HepG2 (cell line): ENCODE data around the gene HEXIM1. TPM values are rescaled to one million over a fixed set of nuclear protein-coding genes. Genes with fewer than 3 reads are reported as not detected.

Experiments used
- PATZ1 ChIP-seq: sonication (generic); formaldehyde crosslinking; IDR thresholded peaks from 2 replicates; pipeline ENCODE4 v1.4.0; 2020; ENCODE audit warnings: missing genetic modification reagents
- SOX13 ChIP-seq, 3 experiments: fragments of 450-650 bp in 1 of 3; sonication (generic) in 1 of 3; formaldehyde crosslinking in 1 of 3; IDR thresholded peaks in 2 of 3; conservative IDR thresholded peaks in 1 of 3; 2 replicates each; pipeline versions ENCODE4 v1.5.0 to v1.6.1; 2016 to 2020; ENCODE audit warnings: antibody characterized with exemption in 1 of 3, mild to moderate bottlenecking in 1 of 3, missing compliant biosample characterization in 1 of 3, missing genetic modification reagents in 1 of 3, moderate library complexity in 1 of 3
- SP5 ChIP-seq: IDR thresholded peaks from 2 replicates; pipeline ENCODE4 v1.6.1; 2016; ENCODE audit warnings: low read depth, borderline replicate concordance
- ZNF143 ChIP-seq: sonication (generic); formaldehyde crosslinking; IDR thresholded peaks from 2 replicates; pipeline ENCODE4 v1.4.0; 2020; ENCODE audit warnings: missing genetic modification reagents
- ZNF614 ChIP-seq: IDR thresholded peaks from 2 replicates; pipeline ENCODE4 v1.6.1; 2018; ENCODE audit warnings: missing biosample characterization, missing genetic modification reagents, inconsistent platforms, borderline replicate concordance
- ZNF883 ChIP-seq: sonication (generic); formaldehyde crosslinking; IDR thresholded peaks from 2 replicates; pipeline ENCODE4 v1.5.1; 2020; ENCODE audit warnings: mild to moderate bottlenecking, missing genetic modification reagents; ENCODE audit errors: not compliant biosample characterization
- ZSCAN31 ChIP-seq: sonication (generic); formaldehyde crosslinking; IDR thresholded peaks from 2 replicates; pipeline ENCODE4 v1.5.0; 2020; ENCODE audit warnings: low read depth, mild to moderate bottlenecking, missing genetic modification reagents
- polyA plus RNA-seq, 8 experiments: library from polyadenylated mRNA; depleted of rRNA in 3 of 8; stranded (reverse) in 7 of 8; unstranded in 1 of 8; fragments of >200 nt; fragmentation: Illumina TruSeq in 4 of 8; extraction: Trizol in 4 of 8; gene quantifications; 2 replicates each; pipeline versions ENCODE4 v1.2.1 to v1.2.3, GENCODE V29; 2011 to 2016; ENCODE audit warnings: low read depth in 4 of 8, missing spikeins in 1 of 8, mixed read lengths in 1 of 8; ENCODE audit not compliant: insufficient read depth in 1 of 8
- total RNA-seq, 5 experiments: library from RNA; depleted of rRNA; stranded (reverse); fragments of >200 nt; fragmentation: Illumina TruSeq; extraction: Trizol; gene quantifications; 2 replicates each; pipeline ENCODE4 v1.2.3, GENCODE V29; 2016; ENCODE audit warnings: low read depth in 1 of 5
- TF ChIP-seq, protein P1 (sequence below): sonication (generic); formaldehyde crosslinking; IDR thresholded peaks from 2 replicates; pipeline ENCODE4 v1.4.0; 2020; ENCODE audit warnings: missing genetic modification reagents
- TF ChIP-seq, protein P2 (sequence below): sonication (generic); formaldehyde crosslinking; IDR thresholded peaks from 2 replicates; pipeline ENCODE4 v1.4.0; 2020; ENCODE audit warnings: missing genetic modification reagents
- TF ChIP-seq, protein P3 (sequence below): sonication (generic); formaldehyde crosslinking; IDR thresholded peaks from 2 replicates; pipeline ENCODE4 v1.4.0; 2020; ENCODE audit warnings: mild to moderate bottlenecking, missing genetic modification reagents

HEXIM1 gene
- total and polyA plus RNA-seq, 2 of the 13 experiments (the other 11 are each of a cell fraction or from before 2014, with no cell fraction given) = 10.5 to 16.6 TPM

GRCh38 chr17:45129426-45129939 lies 18.8 kb upstream of the HEXIM1 start (continued):
- TF ChIP-seq ZNF614 (CRISPR knock-in tag) = peak; percentile 76; the same call in 1 of the 2 replicates
- TF ChIP-seq ZNF143 (CRISPR knock-in tag) = 0 out of 2 replicates have a peak, but pooled peaks have one; percentile 16
- TF ChIP-seq, protein P1, sequence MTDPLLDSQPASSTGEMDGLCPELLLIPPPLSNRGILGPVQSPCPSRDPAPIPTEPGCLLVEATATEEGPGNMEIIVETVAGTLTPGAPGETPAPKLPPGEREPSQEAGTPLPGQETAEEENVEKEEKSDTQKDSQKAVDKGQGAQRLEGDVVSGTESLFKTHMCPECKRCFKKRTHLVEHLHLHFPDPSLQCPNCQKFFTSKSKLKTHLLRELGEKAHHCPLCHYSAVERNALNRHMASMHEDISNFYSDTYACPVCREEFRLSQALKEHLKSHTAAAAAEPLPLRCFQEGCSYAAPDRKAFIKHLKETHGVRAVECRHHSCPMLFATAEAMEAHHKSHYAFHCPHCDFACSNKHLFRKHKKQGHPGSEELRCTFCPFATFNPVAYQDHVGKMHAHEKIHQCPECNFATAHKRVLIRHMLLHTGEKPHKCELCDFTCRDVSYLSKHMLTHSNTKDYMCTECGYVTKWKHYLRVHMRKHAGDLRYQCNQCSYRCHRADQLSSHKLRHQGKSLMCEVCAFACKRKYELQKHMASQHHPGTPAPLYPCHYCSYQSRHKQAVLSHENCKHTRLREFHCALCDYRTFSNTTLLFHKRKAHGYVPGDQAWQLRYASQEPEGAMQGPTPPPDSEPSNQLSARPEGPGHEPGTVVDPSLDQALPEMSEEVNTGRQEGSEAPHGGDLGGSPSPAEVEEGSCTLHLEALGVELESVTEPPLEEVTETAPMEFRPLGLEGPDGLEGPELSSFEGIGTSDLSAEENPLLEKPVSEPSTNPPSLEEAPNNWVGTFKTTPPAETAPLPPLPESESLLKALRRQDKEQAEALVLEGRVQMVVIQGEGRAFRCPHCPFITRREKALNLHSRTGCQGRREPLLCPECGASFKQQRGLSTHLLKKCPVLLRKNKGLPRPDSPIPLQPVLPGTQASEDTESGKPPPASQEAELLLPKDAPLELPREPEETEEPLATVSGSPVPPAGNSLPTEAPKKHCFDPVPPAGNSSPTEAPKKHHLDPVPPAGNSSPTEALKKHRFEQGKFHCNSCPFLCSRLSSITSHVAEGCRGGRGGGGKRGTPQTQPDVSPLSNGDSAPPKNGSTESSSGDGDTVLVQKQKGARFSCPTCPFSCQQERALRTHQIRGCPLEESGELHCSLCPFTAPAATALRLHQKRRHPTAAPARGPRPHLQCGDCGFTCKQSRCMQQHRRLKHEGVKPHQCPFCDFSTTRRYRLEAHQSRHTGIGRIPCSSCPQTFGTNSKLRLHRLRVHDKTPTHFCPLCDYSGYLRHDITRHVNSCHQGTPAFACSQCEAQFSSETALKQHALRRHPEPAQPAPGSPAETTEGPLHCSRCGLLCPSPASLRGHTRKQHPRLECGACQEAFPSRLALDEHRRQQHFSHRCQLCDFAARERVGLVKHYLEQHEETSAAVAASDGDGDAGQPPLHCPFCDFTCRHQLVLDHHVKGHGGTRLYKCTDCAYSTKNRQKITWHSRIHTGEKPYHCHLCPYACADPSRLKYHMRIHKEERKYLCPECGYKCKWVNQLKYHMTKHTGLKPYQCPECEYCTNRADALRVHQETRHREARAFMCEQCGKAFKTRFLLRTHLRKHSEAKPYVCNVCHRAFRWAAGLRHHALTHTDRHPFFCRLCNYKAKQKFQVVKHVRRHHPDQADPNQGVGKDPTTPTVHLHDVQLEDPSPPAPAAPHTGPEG (CRISPR knock-in tag) = no peak
- no peak for TF ChIP-seq SOX13 (IDR thresholded peaks at IDR 0.05)
- TF ChIP-seq SOX13 (CRISPR knock-in tag; conservative IDR thresholded peaks at IDR 0.05 in 1 of 2, IDR thresholded peaks at IDR 0.05 in 1 of 2) = peak in 1 of 2 experiments; percentile 75; a peak in 2 of 4 replicates
- TF ChIP-seq, protein P2, sequence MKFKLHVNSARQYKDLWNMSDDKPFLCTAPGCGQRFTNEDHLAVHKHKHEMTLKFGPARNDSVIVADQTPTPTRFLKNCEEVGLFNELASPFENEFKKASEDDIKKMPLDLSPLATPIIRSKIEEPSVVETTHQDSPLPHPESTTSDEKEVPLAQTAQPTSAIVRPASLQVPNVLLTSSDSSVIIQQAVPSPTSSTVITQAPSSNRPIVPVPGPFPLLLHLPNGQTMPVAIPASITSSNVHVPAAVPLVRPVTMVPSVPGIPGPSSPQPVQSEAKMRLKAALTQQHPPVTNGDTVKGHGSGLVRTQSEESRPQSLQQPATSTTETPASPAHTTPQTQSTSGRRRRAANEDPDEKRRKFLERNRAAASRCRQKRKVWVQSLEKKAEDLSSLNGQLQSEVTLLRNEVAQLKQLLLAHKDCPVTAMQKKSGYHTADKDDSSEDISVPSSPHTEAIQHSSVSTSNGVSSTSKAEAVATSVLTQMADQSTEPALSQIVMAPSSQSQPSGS (CRISPR knock-in tag) = 0 out of 2 replicates have a peak, but pooled peaks have one; percentile 27
- TF ChIP-seq, protein P3, sequence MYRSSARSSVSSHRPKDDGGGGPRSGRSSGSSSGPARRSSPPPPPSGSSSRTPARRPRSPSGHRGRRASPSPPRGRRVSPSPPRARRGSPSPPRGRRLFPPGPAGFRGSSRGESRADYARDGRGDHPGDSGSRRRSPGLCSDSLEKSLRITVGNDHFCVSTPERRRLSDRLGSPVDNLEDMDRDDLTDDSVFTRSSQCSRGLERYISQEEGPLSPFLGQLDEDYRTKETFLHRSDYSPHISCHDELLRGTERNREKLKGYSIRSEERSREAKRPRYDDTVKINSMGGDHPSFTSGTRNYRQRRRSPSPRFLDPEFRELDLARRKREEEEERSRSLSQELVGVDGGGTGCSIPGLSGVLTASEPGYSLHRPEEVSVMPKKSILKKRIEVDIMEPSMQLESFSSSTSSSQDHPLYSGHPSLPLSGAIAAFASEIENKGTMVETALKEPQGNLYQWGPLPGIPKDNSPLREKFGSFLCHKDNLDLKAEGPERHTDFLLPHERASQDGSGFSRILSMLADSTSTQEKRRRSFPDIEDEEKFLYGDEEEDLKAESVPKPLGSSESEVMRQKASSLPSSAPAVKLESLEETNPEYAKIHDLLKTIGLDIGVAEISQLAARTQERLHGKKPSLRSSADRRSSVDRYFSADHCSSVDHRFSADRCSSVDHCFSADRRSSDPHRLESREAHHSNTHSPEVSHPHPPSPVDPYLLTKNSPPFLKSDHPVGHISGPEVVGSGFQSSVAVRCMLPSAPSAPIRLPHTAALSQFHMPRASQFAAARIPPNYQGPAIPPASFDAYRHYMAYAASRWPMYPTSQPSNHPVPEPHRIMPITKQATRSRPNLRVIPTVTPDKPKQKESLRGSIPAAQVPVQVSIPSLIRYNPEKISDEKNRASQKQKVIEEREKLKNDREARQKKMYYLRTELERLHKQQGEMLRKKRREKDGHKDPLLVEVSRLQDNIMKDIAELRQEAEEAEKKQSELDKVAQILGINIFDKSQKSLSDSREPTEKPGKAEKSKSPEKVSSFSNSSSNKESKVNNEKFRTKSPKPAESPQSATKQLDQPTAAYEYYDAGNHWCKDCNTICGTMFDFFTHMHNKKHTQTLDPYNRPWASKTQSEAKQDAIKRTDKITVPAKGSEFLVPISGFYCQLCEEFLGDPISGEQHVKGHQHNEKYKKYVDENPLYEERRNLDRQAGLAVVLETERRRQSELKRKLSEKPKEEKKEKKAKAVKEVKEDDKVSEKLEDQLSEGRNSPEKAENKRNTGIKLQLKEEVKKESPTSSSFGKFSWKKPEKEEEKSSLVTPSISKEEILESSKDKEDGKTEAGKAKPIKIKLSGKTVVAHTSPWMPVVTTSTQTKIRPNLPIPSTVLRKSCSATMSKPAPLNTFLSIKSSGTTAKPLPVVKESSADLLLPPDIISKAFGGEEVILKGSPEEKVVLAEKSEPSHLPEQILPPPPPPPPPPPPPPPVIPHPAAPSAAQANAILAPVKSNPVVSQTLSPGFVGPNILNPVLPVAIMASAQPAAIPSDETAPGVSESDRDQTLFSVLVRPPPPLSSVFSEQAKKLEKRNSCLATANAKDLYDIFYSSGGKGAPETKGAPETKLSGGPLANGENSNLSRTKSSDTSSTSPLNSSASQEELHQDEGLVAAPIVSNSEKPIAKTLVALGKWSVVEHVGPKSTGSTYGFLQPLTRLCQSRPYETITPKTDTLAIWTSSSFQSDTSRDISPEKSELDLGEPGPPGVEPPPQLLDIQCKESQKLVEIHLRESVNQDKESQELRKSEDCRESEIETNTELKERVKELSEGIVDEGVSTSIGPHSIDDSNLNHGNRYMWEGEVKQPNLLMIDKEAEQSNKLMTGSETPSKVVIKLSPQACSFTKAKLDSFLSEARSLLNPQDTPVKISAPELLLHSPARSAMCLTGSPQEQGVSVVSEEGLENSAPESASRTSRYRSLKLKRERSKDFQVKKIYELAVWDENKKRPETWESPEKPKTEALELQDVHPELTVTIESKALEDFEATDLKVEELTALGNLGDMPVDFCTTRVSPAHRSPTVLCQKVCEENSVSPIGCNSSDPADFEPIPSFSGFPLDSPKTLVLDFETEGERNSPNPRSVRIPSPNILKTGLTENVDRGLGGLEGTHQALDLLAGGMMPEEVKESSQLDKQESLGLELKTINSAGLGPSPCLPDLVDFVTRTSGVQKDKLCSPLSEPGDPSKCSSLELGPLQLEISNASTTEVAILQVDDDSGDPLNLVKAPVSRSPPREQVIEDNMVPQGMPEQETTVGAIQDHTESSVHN = peak; percentile 50; the same call in 1 of the 2 replicates
- TF ChIP-seq SP5 (CRISPR knock-in tag) = peak; percentile 40
- TF ChIP-seq ZSCAN31 (CRISPR knock-in tag) = no peak
- peak; percentile 84 for TF ChIP-seq PATZ1 (CRISPR knock-in tag)
- TF ChIP-seq ZNF883 (CRISPR knock-in tag) = no peak
